ENCODE results near the gene LARGE1. TPM values are rescaled to one million over a fixed set of nuclear protein-coding genes. Genes with fewer than 3 reads are reported as not detected.

The LARGE1 gene
- total and polyA plus RNA-seq, 2 of the 4 experiments (the other 2 are of a cell fraction): 6.2 to 12.4 TPM

DNA sequence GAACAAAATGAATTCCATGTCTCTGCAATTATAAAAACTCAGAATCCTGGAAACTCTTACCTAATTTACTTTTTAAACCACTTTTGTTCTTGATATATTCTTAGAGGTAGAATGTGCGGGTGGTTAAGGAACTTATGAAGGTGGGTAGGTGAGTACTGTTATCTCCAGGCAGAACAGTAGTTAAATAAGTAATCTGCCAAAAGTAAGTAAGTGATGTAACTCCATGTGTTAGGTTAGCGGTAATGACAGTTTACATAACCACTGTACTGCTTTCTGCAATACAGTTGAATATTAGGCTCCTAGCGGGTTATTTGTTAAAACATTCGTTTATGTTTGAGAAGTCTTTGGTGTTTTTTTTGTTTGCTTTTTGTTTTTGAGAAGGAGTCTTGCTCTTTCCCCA is 7.1 kb downstream of the LARGE1 start:
- H4K20me1 ChIP-seq (ENCODE audit: insufficient read depth, low read length): peaks cover 11% of the 10 kb centered on the region; the same call in 1 of the 2 replicates
- H3K4me2 ChIP-seq (ENCODE audit: low read depth, low read length): no peak overlapping the region
- H3K14ac ChIP-seq (replicated peaks; ENCODE audit: low read depth, low read length): no peak overlapping the region
- no peak overlapping the region for H2AK5ac ChIP-seq (ENCODE audit: low read depth, low read length)
- no peaks in the 10 kb centered on the region for H3K9me3 ChIP-seq (ENCODE audit: control insufficient read depth, insufficient read depth, low read length)
- H3K27ac ChIP-seq (ENCODE audit: insufficient read depth, low read length): no peak overlapping the region
- in situ Hi-C loops (cut with MboI; ENCODE audit: low sequenced_read_pairs) (loop anchor here (10.0 kb wide), 1 partner anchor 608 kb away; no protein-coding TSS in a partner anchor), intact Hi-C loops (cut with micrococcal nuclease) (no loop called here), dilution Hi-C loops (cut with HindIII; ENCODE audit: low sequenced_read_pairs, unreplicated experiment) (no loop called here)
- H2AK9ac ChIP-seq (replicated peaks; ENCODE audit: low read depth, low read length, poor library complexity): no peak overlapping the region
- no peak overlapping the region for H2BK20ac ChIP-seq (ENCODE audit: low read depth, low read length)
- no peak for DNase-seq
- H3K36me3 ChIP-seq (ENCODE audit: control insufficient read depth, insufficient read depth, low read length): peaks cover 3% of the 10 kb centered on the region
- no peak overlapping the region for H4K91ac ChIP-seq (ENCODE audit: insufficient read depth, low read depth, low read length)
- no peak for ATAC-seq (ENCODE audit: low read depth)
- no peaks in the 10 kb centered on the region for H3K27me3 ChIP-seq (ENCODE audit: control insufficient read depth, insufficient read depth, low read length)
- no peak overlapping the region for H3K18ac ChIP-seq (ENCODE audit: low read depth, low read length)
- H3K23ac ChIP-seq (ENCODE audit: low read depth, low read length): no peak overlapping the region
- no peak overlapping the region for H3K56ac ChIP-seq (ENCODE audit: extremely low read depth, insufficient read depth, low read length)
- no peak for TF ChIP-seq FOS (IDR thresholded peaks at IDR 0.05; ENCODE audit: low read depth, low read length)
- no peak for TF ChIP-seq BHLHE40 (IDR thresholded peaks at IDR 0.05; ENCODE audit: low read depth, low read length)
- TF ChIP-seq, protein P1, sequence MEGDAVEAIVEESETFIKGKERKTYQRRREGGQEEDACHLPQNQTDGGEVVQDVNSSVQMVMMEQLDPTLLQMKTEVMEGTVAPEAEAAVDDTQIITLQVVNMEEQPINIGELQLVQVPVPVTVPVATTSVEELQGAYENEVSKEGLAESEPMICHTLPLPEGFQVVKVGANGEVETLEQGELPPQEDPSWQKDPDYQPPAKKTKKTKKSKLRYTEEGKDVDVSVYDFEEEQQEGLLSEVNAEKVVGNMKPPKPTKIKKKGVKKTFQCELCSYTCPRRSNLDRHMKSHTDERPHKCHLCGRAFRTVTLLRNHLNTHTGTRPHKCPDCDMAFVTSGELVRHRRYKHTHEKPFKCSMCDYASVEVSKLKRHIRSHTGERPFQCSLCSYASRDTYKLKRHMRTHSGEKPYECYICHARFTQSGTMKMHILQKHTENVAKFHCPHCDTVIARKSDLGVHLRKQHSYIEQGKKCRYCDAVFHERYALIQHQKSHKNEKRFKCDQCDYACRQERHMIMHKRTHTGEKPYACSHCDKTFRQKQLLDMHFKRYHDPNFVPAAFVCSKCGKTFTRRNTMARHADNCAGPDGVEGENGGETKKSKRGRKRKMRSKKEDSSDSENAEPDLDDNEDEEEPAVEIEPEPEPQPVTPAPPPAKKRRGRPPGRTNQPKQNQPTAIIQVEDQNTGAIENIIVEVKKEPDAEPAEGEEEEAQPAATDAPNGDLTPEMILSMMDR (conservative IDR thresholded peaks at IDR 0.05; ENCODE audit: low read depth, low read length): no peak
- TF ChIP-seq, protein P2, sequence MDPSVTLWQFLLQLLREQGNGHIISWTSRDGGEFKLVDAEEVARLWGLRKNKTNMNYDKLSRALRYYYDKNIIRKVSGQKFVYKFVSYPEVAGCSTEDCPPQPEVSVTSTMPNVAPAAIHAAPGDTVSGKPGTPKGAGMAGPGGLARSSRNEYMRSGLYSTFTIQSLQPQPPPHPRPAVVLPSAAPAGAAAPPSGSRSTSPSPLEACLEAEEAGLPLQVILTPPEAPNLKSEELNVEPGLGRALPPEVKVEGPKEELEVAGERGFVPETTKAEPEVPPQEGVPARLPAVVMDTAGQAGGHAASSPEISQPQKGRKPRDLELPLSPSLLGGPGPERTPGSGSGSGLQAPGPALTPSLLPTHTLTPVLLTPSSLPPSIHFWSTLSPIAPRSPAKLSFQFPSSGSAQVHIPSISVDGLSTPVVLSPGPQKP (IDR thresholded peaks at IDR 0.05; ENCODE audit: borderline replicate concordance, low read depth, low read length): no peak
- no peak for TF ChIP-seq MXI1 (IDR thresholded peaks at IDR 0.05; ENCODE audit: borderline replicate concordance, low read depth, low read length)
- no peak for TF ChIP-seq CHD1 (IDR thresholded peaks at IDR 0.05; ENCODE audit: low read depth, low read length)
- TF ChIP-seq CEBPB (IDR thresholded peaks at IDR 0.05; ENCODE audit: low read depth, low read length): no peak
- no peak for TF ChIP-seq RFX5 (IDR thresholded peaks at IDR 0.05; ENCODE audit: low read depth, low read length)
- no peak for TF ChIP-seq RAD21 (IDR thresholded peaks at IDR 0.05; ENCODE audit: low read length)
- TF ChIP-seq NFE2L2 (IDR thresholded peaks at IDR 0.05; ENCODE audit: low read depth, low read length): no peak
- TF ChIP-seq, protein P3, sequence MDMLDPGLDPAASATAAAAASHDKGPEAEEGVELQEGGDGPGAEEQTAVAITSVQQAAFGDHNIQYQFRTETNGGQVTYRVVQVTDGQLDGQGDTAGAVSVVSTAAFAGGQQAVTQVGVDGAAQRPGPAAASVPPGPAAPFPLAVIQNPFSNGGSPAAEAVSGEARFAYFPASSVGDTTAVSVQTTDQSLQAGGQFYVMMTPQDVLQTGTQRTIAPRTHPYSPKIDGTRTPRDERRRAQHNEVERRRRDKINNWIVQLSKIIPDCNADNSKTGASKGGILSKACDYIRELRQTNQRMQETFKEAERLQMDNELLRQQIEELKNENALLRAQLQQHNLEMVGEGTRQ (IDR thresholded peaks at IDR 0.05; ENCODE audit: low read depth, low read length): no peak
- TF ChIP-seq MAFK (IDR thresholded peaks at IDR 0.05; ENCODE audit: low read depth, low read length): no peak
- no peak for TF ChIP-seq POLR2A (IDR thresholded peaks at IDR 0.05; ENCODE audit: low read depth, low read length)
- no peak for TF ChIP-seq MAZ (IDR thresholded peaks at IDR 0.05; ENCODE audit: borderline replicate concordance, low read depth, low read length)
- TF ChIP-seq SMC3 (IDR thresholded peaks at IDR 0.05; ENCODE audit: low read depth, low read length): no peak
- no peak for TF ChIP-seq RCOR1 (IDR thresholded peaks at IDR 0.05; ENCODE audit: insufficient replicate concordance, low read length)
- no peak overlapping the region for H3K4me3 ChIP-seq (ENCODE audit: insufficient read depth, low read depth, low read length)
- H2BK5ac ChIP-seq (ENCODE audit: low read depth, low read length, poor library complexity, severe bottlenecking): no peak overlapping the region
- peaks cover 7% of the 10 kb centered on the region for H3K4me1 ChIP-seq (ENCODE audit: control insufficient read depth, insufficient read depth, low read length)
- no peak overlapping the region for H2BK15ac ChIP-seq (ENCODE audit: low read depth, low read length)
- H3K9ac ChIP-seq (ENCODE audit: low read depth, low read length): no peak overlapping the region
- CTCF ChIA-PET: no interaction called here
- no peaks in the 10 kb centered on the region; the same call in 1 of the 2 replicates for H3K9me1 ChIP-seq (ENCODE audit: insufficient read depth, low read length)
- no CpG with 5 or more reads among the region's 4 CpGs for WGBS, 2 experiments (ENCODE audit: extremely low coverage in 2 of 2, insufficient read length in 1 of 2)
- H4K5ac ChIP-seq (ENCODE audit: low read depth, low read length): no peak overlapping the region
- no peak overlapping the region for H2BK120ac ChIP-seq (ENCODE audit: low read depth, low read length)
- POLR2A ChIA-PET (ENCODE audit: unreplicated experiment): no interaction called here
- H4K8ac ChIP-seq (ENCODE audit: low read depth in 2 of 2, low read length in 2 of 2): no peak overlapping the region
- BruUV-seq (replicated peaks): no TSS peak
- H3K4ac ChIP-seq (ENCODE audit: low read depth, low read length): no peak overlapping the region
- no peak overlapping the region for H2AFZ ChIP-seq (replicated peaks; ENCODE audit: low read length, poor library complexity)
- H3K79me1 ChIP-seq (ENCODE audit: low read depth in 1 of 2, low read length in 2 of 2): peaks cover 32 to 51% of the 10 kb centered on the region in 2 experiments

Data from IMR-90 (cell line).